Stimulated activated CD8-positive, alpha-beta memory T cell treated with anti-CD3 and anti-CD28 coated beads, Interleukin-4, amount 100 ng/mL, for 48 hours (primary cell): Measurements from ENCODE around the gene SLC2A1.

Experiments
- DNase-seq: peaks from one replicate; pipeline ENCODE4 v3.0.0-alpha.2; 2020

The SLC2A1 gene

DNA sequence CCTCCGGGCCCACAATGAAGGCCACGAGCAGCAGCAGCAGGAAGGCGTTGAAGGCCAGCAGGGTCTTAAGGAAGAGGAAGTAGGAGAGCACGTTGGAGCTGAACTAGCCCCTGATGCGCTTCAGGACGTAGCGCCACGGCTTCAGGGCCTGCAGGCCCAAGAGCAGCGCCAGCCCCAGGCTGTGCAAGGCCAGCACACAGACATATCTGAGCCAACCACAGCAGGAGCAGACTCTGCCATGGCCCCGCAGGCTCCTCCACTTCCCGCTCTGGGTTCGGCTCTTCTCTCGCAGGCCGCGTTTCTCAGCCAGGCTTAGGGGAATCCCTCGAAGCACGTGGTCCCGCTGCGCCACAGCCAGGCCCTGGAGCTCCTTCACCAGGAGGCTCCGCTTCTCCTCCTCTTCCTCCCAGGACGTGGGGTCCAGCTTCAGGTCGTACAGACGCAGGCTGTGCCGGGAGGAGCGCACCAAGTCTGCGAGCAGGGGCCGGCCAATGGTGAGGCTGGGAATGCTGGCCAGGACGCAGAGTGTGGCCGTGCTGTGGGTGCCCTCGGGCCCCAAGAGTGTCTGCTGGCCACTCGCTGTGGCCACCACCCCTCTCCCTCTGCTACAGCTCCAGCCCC lies 70.5 kb downstream of the SLC2A1 start:
- DNase-seq, result no peak

DNA sequence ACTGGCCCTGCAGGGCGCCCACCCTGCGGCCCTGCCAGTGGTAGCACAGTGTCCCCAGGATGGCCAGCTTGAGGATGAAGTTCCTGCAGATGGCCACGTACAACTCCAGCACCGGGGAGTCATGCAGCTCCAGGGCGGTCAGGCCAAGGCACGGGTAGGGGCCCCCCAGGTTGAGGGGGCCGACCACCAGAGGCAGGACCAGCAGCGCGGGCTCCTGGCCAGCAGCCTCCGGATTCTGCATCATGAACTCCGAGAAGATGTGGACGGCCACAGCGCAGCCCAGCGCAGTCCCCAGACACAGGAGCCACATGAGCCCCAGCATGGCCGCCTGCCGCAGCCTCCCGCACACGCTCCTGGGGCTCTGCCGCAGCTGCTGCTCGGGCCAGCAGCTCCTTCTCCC lies 71.3 kb downstream of the SLC2A1 start:
- DNase-seq, result no peak

DNA sequence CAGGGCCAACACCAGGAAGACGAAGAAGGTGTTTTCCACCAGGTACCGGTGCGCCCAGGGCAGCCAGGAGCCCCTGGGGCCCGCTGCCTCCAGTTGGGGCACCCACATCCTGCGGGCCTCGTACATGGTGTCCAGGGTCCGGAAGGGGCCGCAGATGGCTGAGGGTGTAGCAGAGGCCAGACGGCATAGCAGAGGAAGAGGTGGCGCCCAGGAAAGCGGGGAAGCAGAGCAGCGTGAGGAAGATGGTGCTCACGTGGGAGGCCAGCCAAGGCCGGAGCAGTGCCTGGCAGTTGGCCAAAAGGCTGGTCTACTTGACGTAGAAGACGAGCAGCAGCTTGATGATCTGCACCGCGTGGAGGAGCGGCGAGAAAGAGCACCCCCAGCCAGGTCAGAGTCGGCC lies 71.9 kb downstream of the SLC2A1 start:
- DNase-seq, result no peak

DNA sequence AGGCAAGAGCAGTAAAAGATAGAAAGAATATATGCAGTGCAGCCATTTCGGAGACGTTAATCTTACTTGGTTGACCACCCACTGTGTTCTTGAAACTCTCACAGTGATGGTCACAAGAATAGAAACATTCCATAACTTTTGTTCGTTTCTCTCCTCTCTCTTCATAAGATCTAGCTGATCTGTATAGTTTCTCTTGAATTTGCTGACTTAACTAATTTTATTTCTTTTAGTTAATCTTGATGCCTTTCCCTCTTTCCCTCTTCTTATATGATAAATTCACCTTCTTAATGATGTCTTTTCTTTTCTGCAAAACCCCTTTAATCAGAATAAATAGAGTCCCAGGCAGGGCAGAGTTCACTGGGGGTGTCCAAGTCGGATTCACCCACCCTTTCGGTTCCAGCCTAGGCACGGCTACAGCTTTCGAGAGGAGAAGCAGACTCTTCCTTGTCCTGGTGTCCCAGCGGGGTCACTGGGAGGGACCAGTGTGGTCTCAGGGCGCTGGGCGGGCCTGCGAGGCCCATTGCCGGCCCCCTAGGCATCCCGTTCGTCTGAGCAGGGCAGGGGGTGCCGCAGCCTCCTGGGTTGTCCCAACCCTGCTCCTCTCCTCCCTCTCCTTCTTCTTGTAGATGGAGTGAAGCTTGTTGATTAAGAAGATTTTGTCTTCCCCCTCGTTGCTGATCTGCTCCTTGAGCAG lies 72.5 kb downstream of the SLC2A1 start:
- DNase-seq, result no peak

DNA sequence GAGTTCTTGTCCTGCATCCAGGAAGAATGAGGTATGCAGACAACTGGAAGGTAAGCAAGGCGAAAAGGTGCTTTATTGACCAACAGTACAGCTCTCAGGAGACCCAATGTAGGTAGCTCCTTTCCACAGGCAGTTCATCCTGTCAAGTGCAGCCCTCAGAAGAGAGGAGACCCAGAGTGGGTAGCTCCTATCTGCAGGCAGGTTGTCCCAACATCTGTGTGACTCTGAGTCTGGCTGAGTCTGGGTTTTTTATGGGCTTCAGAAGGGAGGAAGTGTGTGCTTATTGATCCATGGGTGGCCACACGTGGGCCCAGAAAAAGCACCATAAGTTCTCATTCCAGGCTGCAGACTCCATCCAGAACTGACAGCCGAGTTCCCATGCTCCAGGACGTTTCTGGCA lies 78.3 kb downstream of the SLC2A1 start:
- no peak for DNase-seq

DNA sequence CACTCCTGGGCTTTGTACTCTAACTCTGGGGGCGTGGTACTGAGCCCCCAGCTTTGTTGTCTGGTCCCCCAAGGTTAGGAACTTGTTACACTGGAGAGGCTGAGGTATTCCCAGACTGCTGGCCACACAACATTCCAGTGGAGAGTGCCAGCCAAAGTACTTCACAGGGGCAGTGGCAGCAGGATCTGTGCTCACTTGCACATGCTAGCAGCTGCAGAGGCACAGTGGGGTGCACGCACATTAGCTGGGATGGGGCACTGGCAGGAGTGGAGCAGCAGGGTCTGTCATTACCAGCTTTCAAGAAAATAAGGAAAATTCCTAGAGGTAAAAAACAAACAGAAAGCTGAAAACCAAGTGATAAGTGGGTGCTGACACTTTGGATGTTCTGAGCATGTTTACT lies 81.3 kb downstream of the SLC2A1 start:
- no peak for DNase-seq

DNA sequence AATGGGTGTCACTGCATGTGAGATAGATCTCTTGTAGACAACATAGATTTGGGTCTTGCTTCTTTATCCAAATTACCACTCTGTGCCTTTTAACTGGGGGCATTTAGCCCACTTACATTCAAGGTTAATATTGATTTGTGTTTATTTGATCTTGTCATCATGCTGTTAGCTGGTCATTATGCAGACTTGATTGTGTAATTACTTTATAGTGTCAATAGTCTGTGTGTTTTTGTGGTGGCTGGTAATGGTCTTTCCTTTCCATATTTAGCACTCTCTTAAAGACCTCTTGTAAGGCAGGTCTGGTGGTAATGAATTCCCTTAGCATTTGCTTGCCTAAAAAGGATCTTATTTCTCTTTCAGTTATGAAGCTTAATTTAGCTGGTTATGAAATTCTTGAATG lies 82.7 kb downstream of the SLC2A1 start:
- DNase-seq, result no peak
